A673 (cell line): ENCODE results near the gene DZIP3.

Experiments used
- CTCF ChIP-seq: fragments of 300-800, 200-600 bp; sonication (generic); conservative IDR thresholded peaks from 2 replicates; pipeline ENCODE4 v1.5.1; 2017; ENCODE audit warnings: low read depth, mild to moderate bottlenecking, antibody characterized with exemption, low read length, moderate library complexity, mixed read lengths
- EZH2 ChIP-seq: fragments of 200-600 bp; sonication (generic); IDR thresholded peaks from 2 replicates; pipeline ENCODE4 v1.6.1; 2017; ENCODE audit warnings: borderline replicate concordance, low read depth, mild to moderate bottlenecking, mixed read lengths, antibody characterized with exemption, low read length; ENCODE audit not compliant: poor library complexity, severe bottlenecking

- no peak for TF ChIP-seq CTCF
- TF ChIP-seq EZH2: no peak
These were observed 11.5 kb upstream of the DZIP3 start for GRCh38 chr3:108578064-108578463.
